Spinal cord (tissue), 10 donors: ENCODE data around the gene LACC1. TPM values are rescaled to one million over a fixed set of nuclear protein-coding genes. Genes with fewer than 3 reads are reported as not detected.
A peak's percentile ranks its signal among the peaks of the same experiment; 100 is the strongest.

Experiments
- DNase-seq, 6 donors: peaks; one replicate each; pipeline versions ENCODE4 v3.0.0 to v3.0.0-alpha.2; 2013 to 2015; ENCODE audit warnings: low spot score in 6 of 6, low read depth in 4 of 6
- H3K27ac ChIP-seq: one replicate; pipeline ENCODE4 v1.5.1; 2013; ENCODE audit warnings: low read depth, low read length, control low read depth
- H3K27me3 ChIP-seq: one replicate; pipeline ENCODE4 v1.6.1; 2013; ENCODE audit warnings: low read length; ENCODE audit not compliant: control insufficient read depth, insufficient read depth
- H3K36me3 ChIP-seq: one replicate; pipeline ENCODE4 v1.6.1; 2013; ENCODE audit warnings: low read length; ENCODE audit not compliant: control insufficient read depth, insufficient read depth
- H3K4me1 ChIP-seq: one replicate; pipeline ENCODE4 v1.6.1; 2013; ENCODE audit warnings: low read length; ENCODE audit not compliant: control insufficient read depth, insufficient read depth
- H3K4me3 ChIP-seq: one replicate; pipeline ENCODE4 v1.5.1; 2013; ENCODE audit warnings: low read depth, low read length, control low read depth
- H3K9me3 ChIP-seq: one replicate; pipeline ENCODE4 v1.6.1; 2013; ENCODE audit warnings: low read length; ENCODE audit not compliant: control insufficient read depth, insufficient read depth
- WGBS: methylation state at CpG from one replicate; pipeline ENCODE4 v1.1.5; 2013; ENCODE audit warnings: missing lambda C conversion rate; ENCODE audit not compliant: insufficient coverage; 5-methylcytosine and 5-hydroxymethylcytosine counted together
- polyA plus RNA-seq, 2 donors: library from polyadenylated mRNA; unstranded; fragments of 120-200 nt; gene quantifications; one replicate each; pipeline ENCODE4 v1.2.1, GENCODE V29; 2013; ENCODE audit not compliant: insufficient read length in 2 of 2
- total RNA-seq, 2 donors: library from RNA; depleted of rRNA in 1 of 2; stranded (reverse); fragments of 120-200 nt in 1 of 2; fragments of >200 nt in 1 of 2; gene quantifications; one replicate each; pipeline versions ENCODE4 v1.2.3 to v1.2.4, GENCODE V29; 2013 to 2014
- donor health status: healthy.

LACC1 gene
- total and polyA plus RNA-seq, 4 donors: 3.6 to 6.2 (median 4.6) TPM

GRCh38 chr13:43910856-43911255 lies 31.2 kb downstream of the LACC1 start:
- no peak overlapping the region for H3K27ac ChIP-seq

GRCh38 chr13:43911278-43911677 lies 31.6 kb downstream of the LACC1 start:
- no peak overlapping the region for H3K4me3 ChIP-seq
- WGBS: 33% methylated on average over 1 of the region's 2 CpGs

More at GRCh38 chr13:43910856-43911255, 31.2 kb downstream of the LACC1 start:
- Histone ChIP-seq H3K4me1 (no peaks in the 10 kb centered on the region), H3K27me3 (no peaks in the 10 kb centered on the region), H3K36me3 (no peaks in the 10 kb centered on the region), H3K9me3 (no peaks in the 10 kb centered on the region), H3K4me3 (no peak overlapping the region)
- no peak for DNase-seq

GRCh38 chr13:43911871-43912270 lies 32.2 kb downstream of the LACC1 start:
- H3K27me3 ChIP-seq: no peaks in the 10 kb centered on the region
- no peaks in the 10 kb centered on the region for H3K4me1 ChIP-seq
- WGBS: 40% methylated on average over 1 of the region's 3 CpGs
- no peak overlapping the region for H3K27ac ChIP-seq
- no peaks in the 10 kb centered on the region for H3K9me3 ChIP-seq
- no peaks in the 10 kb centered on the region for H3K36me3 ChIP-seq
- DNase-seq: peak in 1 of 6 donors; percentile 22
- H3K4me3 ChIP-seq: no peak overlapping the region

More at GRCh38 chr13:43911278-43911677, 31.6 kb downstream of the LACC1 start:
- Histone ChIP-seq H3K4me1 (no peaks in the 10 kb centered on the region), H3K9me3 (no peaks in the 10 kb centered on the region), H3K27ac (no peak overlapping the region), H3K36me3 (no peaks in the 10 kb centered on the region), H3K27me3 (no peaks in the 10 kb centered on the region)
- no peak for DNase-seq

GRCh38 chr13:43915451-43915850 lies 35.7 kb downstream of the LACC1 start:
- Histone ChIP-seq H3K4me1 (no peaks in the 10 kb centered on the region), H3K36me3 (no peaks in the 10 kb centered on the region), H3K27ac (no peak overlapping the region), H3K4me3 (no peak overlapping the region), H3K27me3 (no peaks in the 10 kb centered on the region), H3K9me3 (no peaks in the 10 kb centered on the region)
- DNase-seq: no peak
- no CpG with 5 or more reads among the region's 6 CpGs for WGBS

- no peaks in the 10 kb centered on the region for H3K36me3 ChIP-seq
- H3K27ac ChIP-seq: no peak overlapping the region
- no peak for DNase-seq
- no peak overlapping the region for H3K4me3 ChIP-seq
- H3K27me3 ChIP-seq: no peaks in the 10 kb centered on the region
- H3K4me1 ChIP-seq: no peaks in the 10 kb centered on the region
- no peaks in the 10 kb centered on the region for H3K9me3 ChIP-seq
- 63% methylated on average over 2 of the region's 2 CpGs for WGBS
Measured at GRCh38 chr13:43916828-43917227, 37.1 kb downstream of the LACC1 start.

GRCh38 chr13:43918636-43919035 lies 38.9 kb downstream of the LACC1 start:
- H3K4me3 ChIP-seq: no peak overlapping the region
- WGBS: no CpG with 5 or more reads among the region's 5 CpGs

GRCh38 chr13:43920965-43921674 lies 41.4 kb downstream of the LACC1 start:
- no peaks in the 10 kb centered on the region for H3K4me1 ChIP-seq
- no CpG with 5 or more reads among the region's 1 CpG for WGBS
- H3K27ac ChIP-seq: no peak overlapping the region
- no peaks in the 10 kb centered on the region for H3K36me3 ChIP-seq
- H3K4me3 ChIP-seq: no peak overlapping the region
- DNase-seq: no peak
- H3K9me3 ChIP-seq: no peaks in the 10 kb centered on the region
- H3K27me3 ChIP-seq: no peaks in the 10 kb centered on the region

More at GRCh38 chr13:43918636-43919035, 38.9 kb downstream of the LACC1 start:
- no peaks in the 10 kb centered on the region for H3K27me3 ChIP-seq
- H3K4me1 ChIP-seq: no peaks in the 10 kb centered on the region
- DNase-seq: no peak
- H3K9me3 ChIP-seq: no peaks in the 10 kb centered on the region
- no peak overlapping the region for H3K27ac ChIP-seq
- no peaks in the 10 kb centered on the region for H3K36me3 ChIP-seq

GRCh38 chr13:43924549-43925245 lies 45.0 kb downstream of the LACC1 start:
- Histone ChIP-seq H3K27me3 (no peaks in the 10 kb centered on the region), H3K36me3 (no peaks in the 10 kb centered on the region), H3K27ac (no peak overlapping the region), H3K4me1 (no peaks in the 10 kb centered on the region), H3K4me3 (no peak overlapping the region), H3K9me3 (no peaks in the 10 kb centered on the region)
- WGBS: 100% methylated on average over 1 of the region's 5 CpGs
- DNase-seq: no peak

- Histone ChIP-seq H3K36me3 (no peaks in the 10 kb centered on the region), H3K4me1 (no peaks in the 10 kb centered on the region), H3K4me3 (no peak overlapping the region), H3K9me3 (no peaks in the 10 kb centered on the region), H3K27ac (no peak overlapping the region), H3K27me3 (no peaks in the 10 kb centered on the region)
- no CpG with 5 or more reads among the region's 1 CpG for WGBS
- DNase-seq: no peak
Measured at GRCh38 chr13:43929947-43930346, 50.2 kb downstream of the LACC1 start.

GRCh38 chr13:43933378-43933777 lies 53.7 kb downstream of the LACC1 start:
- Histone ChIP-seq H3K36me3 (no peaks in the 10 kb centered on the region), H3K27ac (no peak overlapping the region), H3K4me3 (no peak overlapping the region), H3K27me3 (no peaks in the 10 kb centered on the region), H3K9me3 (no peaks in the 10 kb centered on the region), H3K4me1 (peaks cover 4% of the 10 kb centered on the region)
- 96% methylated on average over 2 of the region's 2 CpGs for WGBS
- no peak for DNase-seq
